Measurements from ENCODE around the gene PMFBP1. TPM values are rescaled to one million over a fixed set of nuclear protein-coding genes. Genes with fewer than 3 reads are reported as not detected.

The PMFBP1 gene
- not detected for total RNA-seq
- long read RNA-seq, partial matches to known transcripts, result 1 of 1 reads
- long read RNA-seq, other reads (novel, unspliced or antisense), result 0 of 1 reads

GRCh38 chr16:72172105-72173034 lies at the start of gene PMFBP1:
Gene PMFBP1 (minus strand): TSS chr16:72172155. CDS start chr16:72171208, 947 bp downstream.
- DNase-seq (no peak), ATAC-seq (peak; percentile 67)
- intact Hi-C loops (cut with micrococcal nuclease), result no loop called here

GRCh38 chr16:72221630-72222024 lies 49.7 kb upstream of the PMFBP1 start:
- intact Hi-C loops (cut with micrococcal nuclease), result no loop called here
- DNase-seq (no peak), ATAC-seq (no peak)

- DNase-seq (no peak), ATAC-seq (no peak)
- intact Hi-C loops (cut with micrococcal nuclease), result no loop called here
Observed at GRCh38 chr16:72220875-72221629, 49.1 kb upstream of the PMFBP1 start.

GRCh38 chr16:72219282-72219681 lies 47.3 kb upstream of the PMFBP1 start:
- no peak for ATAC-seq
- intact Hi-C loops (cut with micrococcal nuclease), result no loop called here
- DNase-seq, result no peak

GRCh38 chr16:72216767-72217166 lies 44.8 kb upstream of the PMFBP1 start:
- DNase-seq (no peak), ATAC-seq (no peak)
- intact Hi-C loops (cut with micrococcal nuclease), result no loop called here

GRCh38 chr16:72214821-72215220 lies 42.9 kb upstream of the PMFBP1 start:
- no peak for ATAC-seq
- no peak for DNase-seq
- intact Hi-C loops (cut with micrococcal nuclease), result no loop called here

GRCh38 chr16:72211110-72211509 lies 39.2 kb upstream of the PMFBP1 start:
- no peak for DNase-seq
- intact Hi-C loops (cut with micrococcal nuclease), result no loop called here
- no peak for ATAC-seq

- no peak for DNase-seq
- intact Hi-C loops (cut with micrococcal nuclease), result no loop called here
- no peak for ATAC-seq
Observed at GRCh38 chr16:72210555-72210954, 38.6 kb upstream of the PMFBP1 start.

GRCh38 chr16:72210072-72210471 lies 38.1 kb upstream of the PMFBP1 start:
- intact Hi-C loops (cut with micrococcal nuclease), result no loop called here
- no peak for ATAC-seq
- no peak for DNase-seq

GRCh38 chr16:72206299-72206698 lies 34.3 kb upstream of the PMFBP1 start:
- intact Hi-C loops (cut with micrococcal nuclease), result no loop called here
- no peak for ATAC-seq
- no peak for DNase-seq

- DNase-seq, result no peak
- ATAC-seq, result peak; percentile 77
- intact Hi-C loops (cut with micrococcal nuclease), result no loop called here
Observed at GRCh38 chr16:72203401-72203800, 31.4 kb upstream of the PMFBP1 start.

- DNase-seq, result no peak
- intact Hi-C loops (cut with micrococcal nuclease), result no loop called here
- no peak for ATAC-seq
Observed at GRCh38 chr16:72202014-72202413, 30.1 kb upstream of the PMFBP1 start.

- ATAC-seq, result no peak
- no peak for DNase-seq
- intact Hi-C loops (cut with micrococcal nuclease), result no loop called here
Observed at GRCh38 chr16:72201387-72201786, 29.4 kb upstream of the PMFBP1 start.

GRCh38 chr16:72199761-72200337 lies 27.9 kb upstream of the PMFBP1 start:
- ATAC-seq, result no peak
- DNase-seq, result no peak
- intact Hi-C loops (cut with micrococcal nuclease), result no loop called here

GRCh38 chr16:72198771-72199201 lies 26.8 kb upstream of the PMFBP1 start:
- ATAC-seq, result no peak
- intact Hi-C loops (cut with micrococcal nuclease), result no loop called here
- DNase-seq, result no peak

- DNase-seq, result no peak
- intact Hi-C loops (cut with micrococcal nuclease), result no loop called here
- ATAC-seq, result no peak
Observed at GRCh38 chr16:72198021-72198711, 26.2 kb upstream of the PMFBP1 start.

- intact Hi-C loops (cut with micrococcal nuclease), result no loop called here
- DNase-seq (no peak), ATAC-seq (no peak)
Observed at GRCh38 chr16:72197545-72197944, 25.6 kb upstream of the PMFBP1 start.

GRCh38 chr16:72195609-72196008 lies 23.7 kb upstream of the PMFBP1 start:
- DNase-seq (no peak), ATAC-seq (no peak)
- intact Hi-C loops (cut with micrococcal nuclease), result no loop called here

- intact Hi-C loops (cut with micrococcal nuclease), result no loop called here
- DNase-seq (no peak), ATAC-seq (no peak)
Observed at GRCh38 chr16:72191551-72191950, 19.6 kb upstream of the PMFBP1 start.

Measured in left ventricle myocardium superior (tissue), 1 donor.